Activated naive CD4-positive, alpha-beta T cell treated with anti-CD3 and anti-CD28 coated beads for 36 hours (primary cell): ENCODE measurements around the gene NEDD4L. TPM values are rescaled to one million over a fixed set of nuclear protein-coding genes. Genes with fewer than 3 reads are reported as not detected.

Experiments
- CTCF ChIA-PET: fragments of 350-600 bp; sonication (Branson Sonifier 250); formaldehyde crosslinking; loops from one replicate; lab custom pipeline; 2021; ENCODE audit warnings: antibody characterized with exemption; lab: Charles Lee
- DNase-seq: peaks from one replicate; pipeline ENCODE4 v3.0.0-alpha.2; 2020
- H3K27ac Mint-ChIP-seq: one replicate; pipeline ENCODE4 v1.8.0; 2021; ENCODE audit warnings: mild to moderate bottlenecking, mixed read lengths
- H3K27me3 Mint-ChIP-seq: one replicate; pipeline ENCODE4 v1.8.0; 2021; ENCODE audit warnings: low read depth, mixed read lengths
- H3K36me3 Mint-ChIP-seq: one replicate; pipeline ENCODE4 v1.8.0; 2021; ENCODE audit warnings: low read depth, mixed read lengths
- H3K4me1 Mint-ChIP-seq: one replicate; pipeline ENCODE4 v1.8.0; 2021; ENCODE audit warnings: low read depth, mixed read lengths
- H3K4me3 Mint-ChIP-seq: one replicate; pipeline ENCODE4 v1.8.0; 2021; ENCODE audit warnings: mild to moderate bottlenecking, moderate library complexity, mixed read lengths
- H3K9me3 Mint-ChIP-seq: one replicate; pipeline ENCODE4 v1.8.0; 2021; ENCODE audit warnings: mixed read lengths
- intact Hi-C: fragments of 100-400 bp; cut with micrococcal nuclease; formaldehyde crosslinking; loops from one replicate; pipeline ENCODE4 v1.15.1; 2023
- total RNA-seq, 2 experiments: library from RNA; stranded (reverse); gene quantifications; one replicate each; pipeline ENCODE4 v1.2.3, GENCODE V29; 2021

Gene NEDD4L
- total RNA-seq, 2 experiments from 2014 or later = 5.3 to 5.6 TPM

GRCh38 chr18:58336605-58337004 is 292.6 kb downstream of the NEDD4L start:
- Mint-ChIP-seq H3K36me3 (no peaks in the 10 kb centered on the region), H3K9me3 (no peaks in the 10 kb centered on the region), H3K4me3 (no peak overlapping the region), H3K27me3 (no peaks in the 10 kb centered on the region), H3K27ac (no peak overlapping the region), H3K4me1 (no peaks in the 10 kb centered on the region)
- CTCF ChIA-PET = interaction anchor here (0.6 to 0.7 kb wide), 2 partner anchors 11 to 269 kb away, joined by 4 read pairs; no protein-coding TSS in a partner anchor
- DNase-seq = no peak
- intact Hi-C loops = loop anchor here (5.0 kb wide), 1 partner anchor 156 kb away; no protein-coding TSS in a partner anchor

- CTCF ChIA-PET = no interaction called here
- H3K27ac Mint-ChIP-seq = no peak overlapping the region
- no peak overlapping the region for H3K4me3 Mint-ChIP-seq
- H3K36me3 Mint-ChIP-seq = no peaks in the 10 kb centered on the region
- no peak for DNase-seq
- H3K4me1 Mint-ChIP-seq = no peaks in the 10 kb centered on the region
- H3K27me3 Mint-ChIP-seq = no peaks in the 10 kb centered on the region
- intact Hi-C loops = loop anchor here (5.0 kb wide), 1 partner anchor 155 kb away; no protein-coding TSS in a partner anchor
- H3K9me3 Mint-ChIP-seq = no peaks in the 10 kb centered on the region
Observed at GRCh38 chr18:58337285-58337684, 293.3 kb downstream of the NEDD4L start.

- no peaks in the 10 kb centered on the region for H3K9me3 Mint-ChIP-seq
- intact Hi-C loops = loop anchor here (5.0 kb wide), 1 partner anchor 155 kb away; no protein-coding TSS in a partner anchor
- H3K27me3 Mint-ChIP-seq = no peaks in the 10 kb centered on the region
Observed at GRCh38 chr18:58337686-58338085, 293.7 kb downstream of the NEDD4L start.

GRCh38 chr18:58338141-58338540 is 294.1 kb downstream of the NEDD4L start:
- no peak overlapping the region for H3K27ac Mint-ChIP-seq
- H3K27me3 Mint-ChIP-seq = no peaks in the 10 kb centered on the region
- H3K4me1 Mint-ChIP-seq = no peaks in the 10 kb centered on the region
- no peaks in the 10 kb centered on the region for H3K36me3 Mint-ChIP-seq
- no peak for DNase-seq
- H3K9me3 Mint-ChIP-seq = no peaks in the 10 kb centered on the region
- intact Hi-C loops = loop anchor here (5.0 kb wide), 1 partner anchor 154 kb away; no protein-coding TSS in a partner anchor
- H3K4me3 Mint-ChIP-seq = no peak overlapping the region
- CTCF ChIA-PET = interaction anchor here (0.5 kb wide), 1 partner anchor 435 kb away, joined by 4 read pairs; no protein-coding TSS in a partner anchor

More at GRCh38 chr18:58337686-58338085, 293.7 kb downstream of the NEDD4L start:
- Mint-ChIP-seq H3K4me3 (no peak overlapping the region), H3K27ac (no peak overlapping the region), H3K4me1 (no peaks in the 10 kb centered on the region), H3K36me3 (no peaks in the 10 kb centered on the region)
- CTCF ChIA-PET = no interaction called here
- DNase-seq = no peak

- CTCF ChIA-PET = interaction anchor here (0.6 to 2.1 kb wide), 2 partner anchors 27 to 203 kb away, joined by 3 to 5 read pairs; no protein-coding TSS in a partner anchor
- no peak for DNase-seq
- Mint-ChIP-seq H3K36me3 (no peaks in the 10 kb centered on the region), H3K9me3 (no peaks in the 10 kb centered on the region), H3K4me3 (no peak overlapping the region), H3K4me1 (no peaks in the 10 kb centered on the region), H3K27me3 (no peaks in the 10 kb centered on the region), H3K27ac (no peak overlapping the region)
- intact Hi-C loops = loop anchor here (5.0 kb wide), 1 partner anchor 153 kb away; no protein-coding TSS in a partner anchor
Observed at GRCh38 chr18:58338961-58339592, 295.1 kb downstream of the NEDD4L start.

GRCh38 chr18:58339890-58340289 is 295.9 kb downstream of the NEDD4L start:
- H3K27ac Mint-ChIP-seq = no peak overlapping the region
- no peaks in the 10 kb centered on the region for H3K4me1 Mint-ChIP-seq
- DNase-seq = no peak
- intact Hi-C loops = loop anchor here (5.0 kb wide), 1 partner anchor 152 kb away; no protein-coding TSS in a partner anchor
- no peaks in the 10 kb centered on the region for H3K27me3 Mint-ChIP-seq
- CTCF ChIA-PET = interaction anchor here (2.1 kb wide), 1 partner anchor 204 kb away, joined by 5 read pairs; no protein-coding TSS in a partner anchor
- no peaks in the 10 kb centered on the region for H3K36me3 Mint-ChIP-seq
- H3K9me3 Mint-ChIP-seq = no peaks in the 10 kb centered on the region
- no peak overlapping the region for H3K4me3 Mint-ChIP-seq

- intact Hi-C loops = no loop called here
- Mint-ChIP-seq H3K4me3 (no peak overlapping the region), H3K9me3 (no peaks in the 10 kb centered on the region), H3K27ac (no peak overlapping the region), H3K4me1 (no peaks in the 10 kb centered on the region), H3K36me3 (no peaks in the 10 kb centered on the region), H3K27me3 (no peaks in the 10 kb centered on the region)
- CTCF ChIA-PET = interaction anchor here (0.6 kb wide), 1 partner anchor 119 kb away, joined by 3 read pairs; no protein-coding TSS in a partner anchor
- DNase-seq = no peak
Observed at GRCh38 chr18:58341916-58342315, 297.9 kb downstream of the NEDD4L start.

- no peak overlapping the region for H3K4me3 Mint-ChIP-seq
- no peaks in the 10 kb centered on the region for H3K27me3 Mint-ChIP-seq
- no peak for DNase-seq
- H3K36me3 Mint-ChIP-seq = no peaks in the 10 kb centered on the region
- H3K4me1 Mint-ChIP-seq = no peaks in the 10 kb centered on the region
- no peaks in the 10 kb centered on the region for H3K9me3 Mint-ChIP-seq
- no peak overlapping the region for H3K27ac Mint-ChIP-seq
- CTCF ChIA-PET = no interaction called here
- intact Hi-C loops = no loop called here
Observed at GRCh38 chr18:58344080-58344670, 300.1 kb downstream of the NEDD4L start.

- CTCF ChIA-PET = interaction anchor here (0.7 to 0.9 kb wide), 3 partner anchors 164 to 726 kb away, joined by 3 read pairs; no protein-coding TSS in a partner anchor
- Mint-ChIP-seq H3K27me3 (no peaks in the 10 kb centered on the region), H3K4me1 (no peaks in the 10 kb centered on the region), H3K4me3 (no peak overlapping the region), H3K9me3 (no peaks in the 10 kb centered on the region), H3K36me3 (no peaks in the 10 kb centered on the region), H3K27ac (no peak overlapping the region)
- DNase-seq = no peak
- intact Hi-C loops = no loop called here
Observed at GRCh38 chr18:58344861-58345463, 300.9 kb downstream of the NEDD4L start.

- CTCF ChIA-PET = interaction anchor here (0.6 to 0.9 kb wide), 2 partner anchors 14 to 725 kb away, joined by 3 to 4 read pairs; no protein-coding TSS in a partner anchor
- no peaks in the 10 kb centered on the region for H3K9me3 Mint-ChIP-seq
- H3K36me3 Mint-ChIP-seq = no peaks in the 10 kb centered on the region
- intact Hi-C loops = no loop called here
- no peak overlapping the region for H3K27ac Mint-ChIP-seq
- no peaks in the 10 kb centered on the region for H3K27me3 Mint-ChIP-seq
- no peaks in the 10 kb centered on the region for H3K4me1 Mint-ChIP-seq
- no peak overlapping the region for H3K4me3 Mint-ChIP-seq
- DNase-seq = no peak
Observed at GRCh38 chr18:58345875-58346274, 301.8 kb downstream of the NEDD4L start.

- no peak overlapping the region for H3K4me3 Mint-ChIP-seq
- H3K4me1 Mint-ChIP-seq = no peaks in the 10 kb centered on the region
- H3K36me3 Mint-ChIP-seq = no peaks in the 10 kb centered on the region
- no peaks in the 10 kb centered on the region for H3K9me3 Mint-ChIP-seq
- DNase-seq = no peak
- intact Hi-C loops = no loop called here
- no peaks in the 10 kb centered on the region for H3K27me3 Mint-ChIP-seq
- H3K27ac Mint-ChIP-seq = no peak overlapping the region
- CTCF ChIA-PET = no interaction called here
Observed at GRCh38 chr18:58347135-58347534, 303.1 kb downstream of the NEDD4L start.

GRCh38 chr18:58348517-58348916 is 304.5 kb downstream of the NEDD4L start:
- no peaks in the 10 kb centered on the region for H3K4me1 Mint-ChIP-seq
- CTCF ChIA-PET = interaction anchor here (0.5 kb wide), 1 partner anchor 144 kb away, joined by 3 read pairs; no protein-coding TSS in a partner anchor
- H3K27me3 Mint-ChIP-seq = no peaks in the 10 kb centered on the region
- intact Hi-C loops = no loop called here
- no peaks in the 10 kb centered on the region for H3K9me3 Mint-ChIP-seq
- no peak for DNase-seq
- H3K4me3 Mint-ChIP-seq = no peak overlapping the region
- no peaks in the 10 kb centered on the region for H3K36me3 Mint-ChIP-seq
- no peak overlapping the region for H3K27ac Mint-ChIP-seq
